Thyroid gland (tissue), 4 donors: ENCODE results near the gene CCDC85A. TPM values are rescaled to one million over a fixed set of nuclear protein-coding genes. Genes with fewer than 3 reads are reported as not detected.
A peak's percentile ranks its signal among the peaks of the same experiment; 100 is the strongest.
"Not testable (repeated sequence)": the region's sequence is repeated elsewhere in the genome, so short reads cannot be mapped to it uniquely, and the experiment has no call there.

Source experiments
- DNase-seq, 2 donors: peaks; one replicate each; pipeline ENCODE4 v3.0.0-alpha.2; 2019
- H3K27ac ChIP-seq, 3 donors: fragments of 200-600 bp; sonication (generic); 1 replicate in 2 of 3; 2 replicates in 1 of 3; pipeline ENCODE4 v1.5.1; 2016 to 2019; ENCODE audit warnings: mild to moderate bottlenecking in 1 of 3, moderate library complexity in 1 of 3
- H3K27me3 ChIP-seq: fragments of 200-600 bp; sonication (generic); one replicate; pipeline ENCODE4 v1.5.1; 2019
- H3K36me3 ChIP-seq, 2 donors: fragments of 200-600 bp; sonication (generic); one replicate each; pipeline ENCODE4 v1.5.1; 2016 to 2019
- H3K4me1 ChIP-seq, 2 donors: fragments of 200-600 bp; sonication (generic); one replicate each; pipeline ENCODE4 v1.5.1; 2017 to 2019
- H3K4me3 ChIP-seq, 3 donors: fragments of 200-600 bp; sonication (generic); replicated peaks in 1 of 3; 1 replicate in 2 of 3; 2 replicates in 1 of 3; pipeline ENCODE4 v1.5.1; 2016; ENCODE audit warnings: mild to moderate bottlenecking in 1 of 3
- H3K9me3 ChIP-seq: fragments of 200-600 bp; sonication (generic); one replicate; pipeline ENCODE4 v1.5.1; 2017
- CTCF ChIP-seq, 6 experiments: fragments of 200-600 bp in 3 of 6; fragments of 450-650 bp in 3 of 6; sonication (generic) in 3 of 6; IDR thresholded peaks; one replicate each; pipeline ENCODE4 v1.5.1; 2016 to 2019; ENCODE audit warnings: antibody characterized with exemption in 6 of 6, mild to moderate bottlenecking in 2 of 6, inconsistent platforms in 1 of 6, moderate library complexity in 1 of 6
- POLR2A ChIP-seq, 2 donors: fragments of 450-650 bp; IDR thresholded peaks; one replicate each; pipeline ENCODE4 v1.6.1; 2017; ENCODE audit warnings: antibody characterized with exemption in 2 of 2, mild to moderate bottlenecking in 2 of 2, moderate library complexity in 1 of 2
- WGBS, 2 donors: methylation state at CpG; one replicate each; pipeline ENCODE4 v1.1.5; 2017; 5-methylcytosine and 5-hydroxymethylcytosine counted together
- intact Hi-C: fragments of 100-400 bp; cut with DNase I; formaldehyde crosslinking; loops from one replicate; pipeline ENCODE4 v1.15.1; 2023
- total RNA-seq, 4 donors: library from RNA; depleted of rRNA; stranded (reverse); fragments of >200 nt; gene quantifications; one replicate each; pipeline ENCODE4 v1.2.3, GENCODE V29; 2016

Gene CCDC85A
- 10 to 100 TPM; 24.5 to 36.4 (median 27.6) TPM for total RNA-seq

GRCh38 chr2:56183643-56184499 lies at the start of gene CCDC85A:
CCDC85A (plus strand) TSS chr2:56183990; CDS start chr2:56184625, 635 bp downstream.
- 1 to 2% methylated on average over 9 to 23 of the region's 86 CpGs for WGBS, 2 donors
- H3K4me3 ChIP-seq: peak within 1 kb of the TSS; percentile 64 to 85 (median 79)
- no peaks in the 10 kb centered on the region for H3K9me3 ChIP-seq
- peak in 1 of 2 donors; percentile 83 for TF ChIP-seq POLR2A (IDR thresholded peaks at IDR 0.05)
- TF ChIP-seq CTCF (IDR thresholded peaks at IDR 0.05): peak; percentile 84 to 96 (median 93)
- DNase-seq: peak; percentile 92 to 96
- peak within 1 kb of the TSS; percentile 85 to 92 (median 89) for H3K27ac ChIP-seq
- H3K36me3 ChIP-seq: no peaks in the 10 kb centered on the region
- peaks cover 26 to 34% of the 10 kb centered on the region in 2 donors for H3K4me1 ChIP-seq
- intact Hi-C loops: loop anchor here (5.0 kb wide), 1 partner anchor 568 kb away; no protein-coding TSS in a partner anchor
- H3K27me3 ChIP-seq: no peaks in the 10 kb centered on the region

GRCh38 chr2:56134861-56135260 lies 48.9 kb upstream of the CCDC85A start:
- WGBS, 2 donors: 84 to 89% methylated on average over 4 of the region's 4 CpGs
- no peak for DNase-seq
- no peak overlapping the region for H3K27ac ChIP-seq
- H3K4me1 ChIP-seq: no peaks in the 10 kb centered on the region
- intact Hi-C loops: no loop called here
- no peaks in the 10 kb centered on the region for H3K9me3 ChIP-seq
- no peak overlapping the region for H3K4me3 ChIP-seq
- no peaks in the 10 kb centered on the region for H3K27me3 ChIP-seq
- H3K36me3 ChIP-seq: no peaks in the 10 kb centered on the region
- TF ChIP-seq POLR2A (IDR thresholded peaks at IDR 0.05) (no peak), CTCF (IDR thresholded peaks at IDR 0.05) (no peak)

GRCh38 chr2:56142497-56143061 lies 41.2 kb upstream of the CCDC85A start:
- WGBS, 2 donors: 93% methylated on average over 8 to 15 of the region's 15 CpGs
- H3K27ac ChIP-seq, DNase-seq, H3K4me1 ChIP-seq, H3K9me3 ChIP-seq, H3K4me3 ChIP-seq, intact Hi-C loops, H3K36me3 ChIP-seq, H3K27me3 ChIP-seq: not testable (repeated sequence)

GRCh38 chr2:56147907-56148306 lies 35.9 kb upstream of the CCDC85A start:
- DNase-seq: no peak
- intact Hi-C loops: no loop called here
- Histone ChIP-seq H3K36me3 (no peaks in the 10 kb centered on the region), H3K9me3 (no peaks in the 10 kb centered on the region), H3K27ac (no peak overlapping the region), H3K4me1 (no peaks in the 10 kb centered on the region), H3K4me3 (no peak overlapping the region), H3K27me3 (no peaks in the 10 kb centered on the region)
- no peak for TF ChIP-seq POLR2A (IDR thresholded peaks at IDR 0.05)
- no peak for TF ChIP-seq CTCF (IDR thresholded peaks at IDR 0.05)
- 96 to 98% methylated on average over 2 of the region's 2 CpGs for WGBS, 2 donors

- TF ChIP-seq POLR2A (IDR thresholded peaks at IDR 0.05) (no peak), CTCF (IDR thresholded peaks at IDR 0.05) (no peak)
- no peak overlapping the region for H3K4me3 ChIP-seq
- no peaks in the 10 kb centered on the region for H3K9me3 ChIP-seq
- H3K27ac ChIP-seq: no peak overlapping the region
- H3K27me3 ChIP-seq: no peaks in the 10 kb centered on the region
- no peak for DNase-seq
- no peaks in the 10 kb centered on the region for H3K4me1 ChIP-seq
- intact Hi-C loops: no loop called here
- H3K36me3 ChIP-seq: no peaks in the 10 kb centered on the region
- 80 to 91% methylated on average over 3 of the region's 3 CpGs for WGBS, 2 donors
Measured at GRCh38 chr2:56148825-56149224, 35.0 kb upstream of the CCDC85A start.
